Fibroblast of the aortic adventitia (primary cell): ENCODE results near the gene HOXD9. TPM values are rescaled to one million over a fixed set of nuclear protein-coding genes. Genes with fewer than 3 reads are reported as not detected.

ENCODE experiments used
- DNase-seq: peaks from one replicate; pipeline ENCODE4 v3.0.0-alpha.2; 2010; ENCODE audit warnings: low read depth
- H3K4me3 ChIP-seq: 2 replicates; pipeline ENCODE4 v1.5.1; 2011; ENCODE audit warnings: low read depth, mild to moderate bottlenecking, control low read depth, low read length, moderate library complexity
- total RNA-seq: library from RNA; depleted of rRNA; stranded (reverse); fragments of >200 nt; gene quantifications from 2 replicates; pipeline ENCODE4 v1.2.3, GENCODE V29; 2012; ENCODE audit warnings: low replicate concordance
- TF ChIP-seq, protein P1 (sequence below): IDR thresholded peaks from 2 replicates; pipeline ENCODE4 v1.5.1; 2011; ENCODE audit warnings: mild to moderate bottlenecking, low read length, control low read depth, inconsistent platforms; ENCODE audit not compliant: insufficient read depth

HOXD9 gene
- total RNA-seq, 1 donor, result not detected

- TF ChIP-seq, protein P1, sequence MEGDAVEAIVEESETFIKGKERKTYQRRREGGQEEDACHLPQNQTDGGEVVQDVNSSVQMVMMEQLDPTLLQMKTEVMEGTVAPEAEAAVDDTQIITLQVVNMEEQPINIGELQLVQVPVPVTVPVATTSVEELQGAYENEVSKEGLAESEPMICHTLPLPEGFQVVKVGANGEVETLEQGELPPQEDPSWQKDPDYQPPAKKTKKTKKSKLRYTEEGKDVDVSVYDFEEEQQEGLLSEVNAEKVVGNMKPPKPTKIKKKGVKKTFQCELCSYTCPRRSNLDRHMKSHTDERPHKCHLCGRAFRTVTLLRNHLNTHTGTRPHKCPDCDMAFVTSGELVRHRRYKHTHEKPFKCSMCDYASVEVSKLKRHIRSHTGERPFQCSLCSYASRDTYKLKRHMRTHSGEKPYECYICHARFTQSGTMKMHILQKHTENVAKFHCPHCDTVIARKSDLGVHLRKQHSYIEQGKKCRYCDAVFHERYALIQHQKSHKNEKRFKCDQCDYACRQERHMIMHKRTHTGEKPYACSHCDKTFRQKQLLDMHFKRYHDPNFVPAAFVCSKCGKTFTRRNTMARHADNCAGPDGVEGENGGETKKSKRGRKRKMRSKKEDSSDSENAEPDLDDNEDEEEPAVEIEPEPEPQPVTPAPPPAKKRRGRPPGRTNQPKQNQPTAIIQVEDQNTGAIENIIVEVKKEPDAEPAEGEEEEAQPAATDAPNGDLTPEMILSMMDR, result no peak
- no peak for DNase-seq
These were observed 35.0 kb upstream of the HOXD9 start for GRCh38 chr2:176087330-176088047.

GRCh38 chr2:176088048-176088936 is 34.2 kb upstream of the HOXD9 start:
- TF ChIP-seq, protein P1, result peak; percentile 88
- peak; percentile 41 for DNase-seq

More at GRCh38 chr2:176087330-176088047, 35.0 kb upstream of the HOXD9 start:
- H3K4me3 ChIP-seq, result no peak overlapping the region

GRCh38 chr2:176088937-176089842 is 33.3 kb upstream of the HOXD9 start:
- H3K4me3 ChIP-seq, result no peak overlapping the region
- TF ChIP-seq, protein P1, result no peak
- no peak for DNase-seq

More at GRCh38 chr2:176088048-176088936, 34.2 kb upstream of the HOXD9 start:
- peak overlapping the region; percentile 53 for H3K4me3 ChIP-seq

DNA sequence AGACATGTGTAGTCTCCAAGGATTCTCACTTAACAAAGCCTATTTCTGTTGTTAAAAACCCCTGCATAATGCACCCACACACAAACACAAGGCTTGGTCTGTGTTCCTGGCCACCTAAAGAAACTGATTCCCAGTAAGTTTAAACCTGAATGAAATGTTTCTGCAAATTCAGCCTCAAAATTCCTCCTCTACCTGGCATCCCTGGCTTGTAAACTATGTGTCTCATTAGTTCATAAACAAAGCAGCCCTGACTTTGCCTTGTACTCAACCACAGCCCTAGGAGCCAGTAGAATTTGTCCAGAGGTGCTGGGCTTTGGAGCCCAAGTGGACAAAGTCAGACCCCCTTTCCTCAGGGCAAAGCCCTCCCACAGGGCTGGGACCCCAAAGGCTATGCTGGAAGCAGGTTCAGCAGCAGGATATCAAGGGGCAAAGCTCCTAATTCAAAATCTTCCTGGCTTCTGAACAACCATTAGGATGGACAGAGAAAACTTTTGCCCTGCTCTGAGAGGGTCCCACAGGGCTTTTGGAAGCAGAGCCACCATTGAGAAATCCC is 32.6 kb upstream of the HOXD9 start:
- H3K4me3 ChIP-seq, result no peak overlapping the region
- TF ChIP-seq, protein P1, result no peak
- no peak for DNase-seq

DNA sequence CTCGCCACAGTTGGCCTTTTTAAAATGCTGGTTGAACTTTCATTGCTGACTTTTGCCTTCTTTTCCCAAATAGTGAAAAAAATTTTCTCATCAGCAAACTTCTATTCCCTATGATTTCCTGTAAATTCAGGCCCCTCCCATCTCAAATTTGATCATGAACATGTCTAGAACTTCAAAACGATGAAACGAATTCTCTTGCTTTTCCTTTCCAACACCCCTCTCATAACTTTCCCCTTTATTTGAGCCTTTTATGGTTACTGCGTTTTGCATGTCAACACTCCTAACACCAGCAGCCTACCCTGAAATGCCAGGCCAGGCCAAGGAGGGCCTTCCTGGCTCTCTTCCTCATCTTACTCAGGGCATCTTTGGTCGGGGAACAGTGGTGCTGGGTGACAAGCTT is 31.7 kb upstream of the HOXD9 start:
- DNase-seq, result no peak
- H3K4me3 ChIP-seq, result no peak overlapping the region
- TF ChIP-seq, protein P1, result no peak
